ENCODE data around the gene LTB4R2.

GRCh38 chr14:24274101-24274543 is 35.8 kb upstream of the LTB4R2 start:
- no peak for TF ChIP-seq CTCF (IDR thresholded peaks at IDR 0.05; ENCODE audit: low read length)
- TF ChIP-seq EZH2 (IDR thresholded peaks at IDR 0.05; ENCODE audit: borderline replicate concordance, low read length), result no peak

Data from OCI-LY1 (cell line).